Kidney (tissue), 14 donors: ENCODE results near the gene GART. TPM values are rescaled to one million over a fixed set of nuclear protein-coding genes. Genes with fewer than 3 reads are reported as not detected.

ENCODE experiments used
- DNase-seq, 5 donors: peaks; one replicate each; pipeline ENCODE4 v3.0.0-alpha.2; 2013 to 2020
- FAIRE-seq: peaks from 2 replicates; lab custom pipeline; 2012; peaks lifted over from hg19 to GRCh38; lab: Jason Lieb, UNC
- H3K27ac ChIP-seq, 2 donors: one replicate each; pipeline ENCODE4 v1.7.0; 2013; ENCODE audit warnings: low read depth in 2 of 2, low read length in 2 of 2, inconsistent platforms in 1 of 2
- H3K27me3 ChIP-seq: one replicate; pipeline ENCODE4 v1.7.1; 2013; ENCODE audit warnings: low read length, inconsistent platforms; ENCODE audit not compliant: control insufficient read depth, insufficient read depth
- H3K36me3 ChIP-seq, 3 donors: one replicate each; pipeline versions ENCODE4 v1.7.0 to v1.7.1; 2013; ENCODE audit warnings: low read length in 3 of 3, control low read depth in 1 of 3, inconsistent platforms in 1 of 3; ENCODE audit not compliant: insufficient read depth in 3 of 3, control insufficient read depth in 2 of 3
- H3K4me1 ChIP-seq, 3 donors: one replicate each; pipeline versions ENCODE4 v1.7.0 to v1.7.1; 2013; ENCODE audit warnings: low read length in 3 of 3, inconsistent platforms in 1 of 3, low read depth in 1 of 3; ENCODE audit not compliant: control insufficient read depth in 2 of 3, insufficient read depth in 2 of 3
- H3K4me3 ChIP-seq, 3 donors: one replicate each; pipeline versions ENCODE4 v1.7.0 to v1.8.1; 2013; ENCODE audit warnings: low read length in 3 of 3, control low read depth in 1 of 3, inconsistent platforms in 1 of 3
- H3K9ac ChIP-seq, 3 donors: one replicate each; pipeline versions ENCODE4 v1.7.0 to v1.7.1; 2013; ENCODE audit warnings: low read length in 3 of 3, control low read depth in 1 of 3, inconsistent platforms in 1 of 3
- H3K9me3 ChIP-seq, 3 donors: one replicate each; pipeline versions ENCODE4 v1.7.0 to v1.7.1; 2013; ENCODE audit warnings: low read length in 3 of 3, control low read depth in 1 of 3, inconsistent platforms in 1 of 3; ENCODE audit not compliant: control insufficient read depth in 2 of 3, insufficient read depth in 1 of 3
- CTCF ChIP-seq: IDR thresholded peaks from 3 replicates; pipeline ENCODE4 v1.5.1; 2012; ENCODE audit warnings: mild to moderate bottlenecking, moderate library complexity, borderline replicate concordance; ENCODE audit not compliant: insufficient read depth; ENCODE audit errors: extremely low read depth
- intact Hi-C: fragments of 100-400 bp; cut with DNase I; formaldehyde crosslinking; loops from one replicate; pipeline ENCODE4 v1.11.1; 2022
- polyA plus RNA-seq: library from polyadenylated mRNA; stranded (reverse); fragments of 350-450 nt; fragmentation: Illumina TruSeq; extraction: RNeasy Lipid Tissue Mini Kit (QIAGEN cat#74804); gene quantifications from one replicate; pipeline ENCODE4 v1.2.3, GENCODE V29; 2014; ENCODE audit warnings: low read depth, low replicate concordance; ENCODE audit not compliant: insufficient read depth
- total RNA-seq: library from RNA; stranded (reverse); fragmentation: NEBNext Ultra II Directional; extraction: Animal tissue kit (Norgen Biotek cat#: 25700); gene quantifications from one replicate; pipeline ENCODE4 v1.2.1, GENCODE V29; 2021
- donor health status: control.
- donor health status: control.
- donor health status: control.
- donor health status: control.
- donor health status: control.
- donor health status: DM: yes; HTN: yes; CAD: no.
- donor health status: Normal renal cell carcinoma (clear cell type).

GART gene
- total and polyA plus RNA-seq, 2 donors from 2014 or later = 17.5 to 60.9 TPM

- DNase-seq (no peak), FAIRE-seq (no peak)
- intact Hi-C loops = no loop called here
- Histone ChIP-seq H3K9ac (no peak overlapping the region), H3K4me1 (no peaks in the 10 kb centered on the region), H3K36me3 (peaks cover 22 to 57% (median 32%) of the 10 kb centered on the region in 3 donors), H3K9me3 (no peaks in the 10 kb centered on the region), H3K27me3 (no peaks in the 10 kb centered on the region), H3K27ac (no peak overlapping the region), H3K4me3 (no peak overlapping the region)
- TF ChIP-seq CTCF = no peak
Observed at GRCh38 chr21:33562389-33562788, 20.5 kb upstream of the GART start.

GRCh38 chr21:33561373-33561772, 19.5 kb upstream of the GART start:
- H3K4me3 ChIP-seq = no peak overlapping the region
- no peak overlapping the region for H3K27ac ChIP-seq
- H3K9ac ChIP-seq = no peak overlapping the region
- DNase-seq (no peak), FAIRE-seq (no peak)
- no peaks in the 10 kb centered on the region for H3K4me1 ChIP-seq
- no peak for TF ChIP-seq CTCF
- H3K36me3 ChIP-seq = peaks cover 24 to 57% (median 38%) of the 10 kb centered on the region in 3 donors
- no peaks in the 10 kb centered on the region for H3K27me3 ChIP-seq
- intact Hi-C loops = no loop called here
- no peaks in the 10 kb centered on the region for H3K9me3 ChIP-seq

- FAIRE-seq (no peak), DNase-seq (no peak)
- Histone ChIP-seq H3K4me1 (no peaks in the 10 kb centered on the region), H3K9ac (no peak overlapping the region), H3K4me3 (no peak overlapping the region), H3K27me3 (no peaks in the 10 kb centered on the region), H3K27ac (no peak overlapping the region), H3K36me3 (peaks cover 24 to 57% (median 41%) of the 10 kb centered on the region in 3 donors), H3K9me3 (no peaks in the 10 kb centered on the region)
- TF ChIP-seq CTCF = no peak
- intact Hi-C loops = no loop called here
Observed at GRCh38 chr21:33560965-33561364, 19.0 kb upstream of the GART start.

- Histone ChIP-seq H3K36me3 (peaks cover 29 to 63% (median 41%) of the 10 kb centered on the region in 3 donors), H3K9ac (no peak overlapping the region), H3K27me3 (no peaks in the 10 kb centered on the region), H3K9me3 (no peaks in the 10 kb centered on the region), H3K4me1 (no peaks in the 10 kb centered on the region), H3K27ac (no peak overlapping the region), H3K4me3 (no peak overlapping the region)
- DNase-seq (no peak), FAIRE-seq (no peak)
- intact Hi-C loops = no loop called here
- TF ChIP-seq CTCF = no peak
Observed at GRCh38 chr21:33559813-33560212, 17.9 kb upstream of the GART start.
